GM08714 (cell line): ENCODE measurements around the gene RPS3A.

ENCODE experiments used
- H3K4me3 ChIP-seq: fragments of 200-500 bp; sonication (Bioruptor generic); 2 replicates; pipeline ENCODE4 v1.5.1; 2014; ENCODE audit warnings: mild to moderate bottlenecking, low read length, inconsistent platforms
- ZNF274 ChIP-seq: IDR thresholded peaks from 2 replicates; pipeline ENCODE4 v1.6.1; 2012; ENCODE audit warnings: mild to moderate bottlenecking, low read depth, low read length

RPS3A gene

GRCh38 chr4:151147000-151147399 lies 47.6 kb downstream of the RPS3A start:
- no peak for TF ChIP-seq ZNF274
- no peak overlapping the region for H3K4me3 ChIP-seq

GRCh38 chr4:151148261-151148660 lies 48.8 kb downstream of the RPS3A start:
- no peak overlapping the region for H3K4me3 ChIP-seq
- no peak for TF ChIP-seq ZNF274

DNA sequence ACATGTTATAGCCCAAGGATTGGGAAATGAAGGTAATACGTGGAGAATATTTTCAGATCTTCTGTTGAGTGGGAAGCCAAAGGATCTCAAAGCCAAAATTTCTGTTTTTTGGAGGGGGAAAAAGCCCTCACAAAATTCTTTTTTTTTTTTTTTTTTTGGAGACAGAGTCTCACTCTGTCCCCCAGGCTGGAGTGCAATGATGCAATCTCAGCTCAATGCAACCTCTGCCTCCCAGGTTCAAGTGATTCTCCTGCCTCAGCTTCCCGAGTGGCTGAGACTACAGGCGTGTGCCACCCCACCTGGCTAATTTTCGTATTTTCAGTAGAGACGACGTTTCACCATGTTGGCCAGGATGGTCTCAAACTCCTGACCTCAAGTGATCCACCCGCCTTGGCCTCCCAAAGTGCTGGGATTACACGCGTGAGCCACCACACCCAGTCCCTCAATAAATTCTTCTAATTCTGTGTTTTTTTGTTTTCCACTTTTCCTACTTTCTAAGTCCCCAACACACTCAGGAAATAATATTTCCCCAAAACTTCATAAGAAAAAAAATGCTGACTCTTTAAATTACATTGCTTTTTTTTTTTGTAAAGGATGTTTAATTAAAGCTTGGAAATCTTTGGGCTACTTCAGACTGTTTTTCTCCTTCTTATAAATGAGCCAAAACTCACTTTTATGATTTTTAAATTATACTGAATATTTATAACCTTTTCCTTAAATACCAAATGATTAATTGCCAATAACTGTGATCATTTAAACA lies 51.6 kb downstream of the RPS3A start:
- H3K4me3 ChIP-seq: no peak overlapping the region
- no peak for TF ChIP-seq ZNF274

- no peak for TF ChIP-seq ZNF274
- no peak overlapping the region for H3K4me3 ChIP-seq
Measured at GRCh38 chr4:151152028-151152427, 52.6 kb downstream of the RPS3A start.

DNA sequence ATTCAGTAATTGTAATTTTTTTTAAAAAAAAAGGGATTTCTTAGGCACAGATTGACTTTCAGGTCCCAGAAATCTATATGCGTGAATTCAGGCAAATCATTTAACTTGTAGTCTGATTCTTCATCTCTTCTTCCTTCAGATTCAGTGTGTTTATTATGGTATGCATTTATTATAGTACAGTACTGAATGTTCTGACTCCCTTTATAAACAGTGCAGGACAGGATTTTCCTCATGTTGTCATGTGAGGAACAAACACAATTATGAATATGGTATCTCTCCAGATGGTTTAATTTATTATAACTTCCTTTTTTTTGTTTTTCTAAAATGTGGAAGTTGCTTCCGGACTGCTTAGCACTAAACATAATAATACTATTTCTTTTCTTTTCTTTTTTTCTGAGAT lies 54.2 kb downstream of the RPS3A start:
- H3K4me3 ChIP-seq: no peak overlapping the region
- TF ChIP-seq ZNF274: no peak
